RWPE2 (cell line): Measurements from ENCODE around the gene PDZRN4.
"Not testable (repeated sequence)": the region's sequence is repeated elsewhere in the genome, so short reads cannot be mapped to it uniquely, and the experiment has no call there.

Experiments used
- ATAC-seq: fragments of 200-7000 bp; cut with Tn5 transposase; 3 replicates; pipeline ENCODE4 v1.9.1; 2021; ENCODE audit warnings: low read depth
- DNase-seq: peaks from one replicate; pipeline ENCODE4 v3.0.0-alpha.2; 2020; ENCODE audit warnings: low spot score
- H3K27ac ChIP-seq: fragments of 450-650 bp; 2 replicates; pipeline ENCODE4 v1.5.1; 2017; ENCODE audit warnings: mild to moderate bottlenecking; ENCODE audit not compliant: poor library complexity, severe bottlenecking
- H3K27me3 ChIP-seq: fragments of 250-450 bp; sonication (Bioruptor Pico); 2 replicates; pipeline ENCODE4 v1.5.1; 2021; ENCODE audit warnings: mild to moderate bottlenecking, moderate library complexity; ENCODE audit not compliant: insufficient read depth, poor library complexity, severe bottlenecking
- H3K36me3 ChIP-seq: fragments of 250-450 bp; sonication (Bioruptor Pico); 2 replicates; pipeline ENCODE4 v1.5.1; 2020; ENCODE audit warnings: low read depth, mild to moderate bottlenecking, moderate library complexity
- H3K4me1 ChIP-seq: fragments of 250-450 bp; sonication (Bioruptor Pico); 2 replicates; pipeline ENCODE4 v1.5.1; 2021; ENCODE audit warnings: mild to moderate bottlenecking, moderate library complexity; ENCODE audit not compliant: insufficient read depth, poor library complexity, severe bottlenecking
- H3K4me3 ChIP-seq: fragments of 250-450 bp; sonication (Bioruptor Pico); 2 replicates; pipeline ENCODE4 v1.5.1; 2021; ENCODE audit warnings: mild to moderate bottlenecking, moderate library complexity; ENCODE audit not compliant: severe bottlenecking
- H3K9me3 ChIP-seq: fragments of 250-450 bp; sonication (Bioruptor Pico); 2 replicates; pipeline ENCODE4 v1.5.1; 2021; ENCODE audit warnings: mild to moderate bottlenecking, moderate library complexity; ENCODE audit not compliant: severe bottlenecking
- CTCF ChIP-seq: fragments of 450-650 bp; IDR thresholded peaks from one replicate; pipeline ENCODE4 v1.5.1; 2017; ENCODE audit warnings: mild to moderate bottlenecking, moderate library complexity; ENCODE audit not compliant: poor library complexity, severe bottlenecking

PDZRN4 gene

DNA sequence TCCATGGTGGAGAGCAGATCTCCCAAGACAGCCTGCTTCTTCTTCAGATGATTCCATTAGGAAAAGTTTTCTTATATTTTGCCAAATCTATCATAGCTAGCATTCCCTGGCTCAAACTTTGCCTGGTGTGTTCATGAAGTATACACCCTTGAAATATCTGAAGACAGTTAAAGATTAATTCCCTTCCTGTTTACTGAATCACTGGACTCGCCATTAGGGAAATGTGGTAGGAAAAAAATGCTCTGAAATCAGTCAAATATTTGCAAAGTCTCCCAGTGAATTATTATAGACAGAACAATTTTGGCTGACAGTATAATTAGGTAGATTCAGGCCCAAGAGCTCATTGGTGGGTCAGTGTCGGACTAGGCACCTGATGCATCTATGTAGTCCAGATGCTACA lies 86.5 kb downstream of the PDZRN4 start:
- no peak for TF ChIP-seq CTCF
- no peak for DNase-seq
- Histone ChIP-seq H3K27me3 (no peaks in the 10 kb centered on the region), H3K4me3 (no peak overlapping the region), H3K27ac (no peak overlapping the region), H3K9me3 (no peaks in the 10 kb centered on the region), H3K36me3 (no peaks in the 10 kb centered on the region), H3K4me1 (no peaks in the 10 kb centered on the region)
- no peak for ATAC-seq

DNA sequence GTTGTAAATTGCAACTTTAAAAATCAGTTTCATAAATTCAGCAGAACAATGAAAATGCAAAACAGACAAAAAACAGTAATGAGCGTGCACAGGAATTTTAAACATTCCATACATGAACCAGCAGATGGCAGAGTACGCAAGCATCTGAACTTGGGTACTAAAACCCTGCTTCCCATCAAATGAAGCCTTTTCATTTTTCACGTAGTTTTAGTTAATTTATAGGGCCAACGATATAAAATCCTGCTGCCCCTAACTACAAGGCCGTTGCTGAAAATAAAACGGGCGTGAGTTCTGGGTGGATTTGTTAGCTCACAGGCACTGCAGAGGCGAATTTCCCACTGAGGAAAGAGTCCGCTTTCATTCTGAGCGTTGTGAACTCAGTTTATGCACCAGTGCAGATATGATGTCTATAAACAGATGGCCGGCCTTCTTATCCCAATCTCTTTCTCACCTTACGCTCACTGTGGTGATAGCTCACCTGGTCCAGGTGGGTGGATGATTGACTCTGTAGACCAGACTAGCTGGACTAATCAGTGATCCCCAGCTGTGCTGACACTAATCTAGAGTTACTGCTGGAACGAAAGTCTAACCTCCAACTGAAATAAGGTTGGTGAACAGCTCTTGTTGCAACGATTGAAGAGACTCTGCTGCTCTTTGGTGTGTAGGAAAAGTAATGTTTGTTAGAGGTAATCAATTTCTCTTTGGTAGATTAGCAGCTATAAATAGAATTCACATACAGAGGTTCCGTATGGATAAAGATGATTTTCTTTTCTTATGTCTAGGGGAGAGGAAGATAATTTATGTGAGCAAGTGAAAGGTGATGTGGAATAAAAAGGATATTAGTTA lies 89.2 kb downstream of the PDZRN4 start:
- H3K36me3 ChIP-seq, result no peaks in the 10 kb centered on the region
- DNase-seq, result no peak
- no peak for ATAC-seq
- H3K4me3 ChIP-seq, result no peak overlapping the region
- H3K4me1 ChIP-seq, result no peaks in the 10 kb centered on the region
- TF ChIP-seq CTCF, result peak; percentile 79
- H3K9me3 ChIP-seq, result no peaks in the 10 kb centered on the region
- H3K27ac ChIP-seq, result no peak overlapping the region
- H3K27me3 ChIP-seq, result no peaks in the 10 kb centered on the region

DNA sequence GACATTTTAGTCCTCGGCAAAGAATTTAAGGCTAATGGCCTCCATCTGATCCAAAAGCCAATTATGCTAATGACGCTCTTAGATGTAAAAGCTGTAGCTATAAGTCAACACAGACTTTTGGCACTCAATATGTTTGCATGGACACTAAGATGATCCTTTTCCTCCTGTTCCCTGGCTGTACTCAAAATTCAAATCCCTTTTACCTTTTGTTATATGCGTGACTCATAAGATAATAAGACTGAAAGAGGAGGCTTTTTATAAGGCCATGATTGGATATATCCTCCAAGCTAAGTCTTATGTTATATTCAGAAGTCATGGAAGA lies 89.8 kb downstream of the PDZRN4 start:
- no peaks in the 10 kb centered on the region for H3K9me3 ChIP-seq
- no peak for TF ChIP-seq CTCF
- ATAC-seq, result no peak

DNA sequence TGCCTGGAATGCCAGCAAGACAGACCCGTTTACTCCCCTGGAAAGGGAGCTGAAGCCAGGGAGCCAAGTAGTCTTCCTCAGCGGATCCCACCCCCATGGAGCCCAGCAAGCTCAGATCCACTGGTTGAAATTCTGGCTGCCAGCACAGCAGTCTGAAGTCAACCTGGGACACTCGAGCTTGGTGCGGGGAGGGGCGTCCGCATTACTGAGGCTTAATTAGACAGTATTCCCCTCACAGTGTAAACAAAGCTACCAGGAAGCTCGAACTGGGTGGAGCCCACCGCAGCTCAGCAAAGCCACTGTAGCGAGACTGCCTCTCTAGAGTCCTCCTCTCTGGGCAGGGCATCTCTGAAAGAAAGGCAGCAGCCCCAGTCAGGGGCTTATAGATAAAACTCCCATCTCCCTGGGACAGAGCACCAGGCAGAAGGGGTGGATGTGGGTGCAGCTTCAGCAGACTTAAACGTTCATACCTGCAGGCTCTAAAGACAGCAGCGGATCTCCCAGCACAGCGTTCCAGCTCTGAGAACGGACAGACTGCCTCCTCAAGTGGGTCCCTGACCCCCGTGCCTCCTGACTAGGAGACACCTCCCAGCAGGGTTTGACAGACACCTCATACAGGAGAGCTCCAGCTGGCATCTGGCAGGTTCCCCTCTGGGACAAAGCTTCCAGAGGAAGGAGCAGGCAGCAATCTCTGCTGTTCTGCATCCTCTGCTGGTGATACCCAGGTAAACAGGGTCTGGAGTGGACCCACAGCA lies 92.4 kb downstream of the PDZRN4 start:
- ATAC-seq, H3K36me3 ChIP-seq, H3K9me3 ChIP-seq, H3K27me3 ChIP-seq, H3K27ac ChIP-seq, H3K4me1 ChIP-seq, H3K4me3 ChIP-seq, DNase-seq: not testable (repeated sequence)

More for the DNA sequence above, 89.8 kb downstream of the PDZRN4 start:
- Histone ChIP-seq H3K27ac (no peak overlapping the region), H3K4me1 (no peaks in the 10 kb centered on the region), H3K36me3 (no peaks in the 10 kb centered on the region), H3K27me3 (no peaks in the 10 kb centered on the region), H3K4me3 (no peak overlapping the region)
- DNase-seq, result no peak

DNA sequence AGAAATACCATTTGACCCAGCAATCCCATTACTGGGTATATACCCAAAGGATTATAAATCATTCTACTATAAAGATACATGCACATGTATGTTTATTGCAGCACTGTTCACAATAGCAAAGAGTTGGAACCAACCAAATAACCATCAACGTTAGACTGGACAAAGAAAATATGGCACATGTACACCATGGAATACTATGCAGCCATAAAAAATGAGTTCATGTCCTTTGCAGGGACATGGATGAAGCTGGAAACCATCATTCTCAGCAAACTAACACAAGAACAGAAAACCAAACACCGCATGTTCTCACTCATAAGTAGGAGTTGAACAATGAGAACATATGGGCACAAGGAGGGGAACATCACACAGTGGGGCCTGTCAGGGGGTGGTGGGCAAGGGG lies 97.3 kb downstream of the PDZRN4 start:
- H3K27ac ChIP-seq, DNase-seq, H3K4me3 ChIP-seq, H3K36me3 ChIP-seq, H3K4me1 ChIP-seq, ATAC-seq, H3K27me3 ChIP-seq, H3K9me3 ChIP-seq: not testable (repeated sequence)
